Epithelial cell of proximal tubule (primary cell): ENCODE results near the gene CCSER1. TPM values are rescaled to one million over a fixed set of nuclear protein-coding genes. Genes with fewer than 3 reads are reported as not detected.
"Not testable (repeated sequence)": the region's sequence is repeated elsewhere in the genome, so short reads cannot be mapped to it uniquely, and the experiment has no call there.

Experiments used
- DNase-seq: peaks from one replicate; pipeline ENCODE4 v3.0.0-alpha.2; 2011; ENCODE audit warnings: low read depth
- H3K4me3 ChIP-seq: 2 replicates; pipeline ENCODE4 v1.5.1; 2011; ENCODE audit warnings: low read depth, mild to moderate bottlenecking, low read length
- total RNA-seq: library from RNA; depleted of rRNA; stranded (reverse); fragments of >200 nt; gene quantifications from 2 replicates; pipeline ENCODE4 v1.2.3, GENCODE V29; 2015
- TF ChIP-seq, protein P1 (sequence below): conservative IDR thresholded peaks from 2 replicates; pipeline ENCODE4 v1.5.1; 2012; ENCODE audit warnings: low read depth, mild to moderate bottlenecking, low read length

Gene CCSER1
- total RNA-seq, 1 donor from 2014 or later, result not detected

DNA sequence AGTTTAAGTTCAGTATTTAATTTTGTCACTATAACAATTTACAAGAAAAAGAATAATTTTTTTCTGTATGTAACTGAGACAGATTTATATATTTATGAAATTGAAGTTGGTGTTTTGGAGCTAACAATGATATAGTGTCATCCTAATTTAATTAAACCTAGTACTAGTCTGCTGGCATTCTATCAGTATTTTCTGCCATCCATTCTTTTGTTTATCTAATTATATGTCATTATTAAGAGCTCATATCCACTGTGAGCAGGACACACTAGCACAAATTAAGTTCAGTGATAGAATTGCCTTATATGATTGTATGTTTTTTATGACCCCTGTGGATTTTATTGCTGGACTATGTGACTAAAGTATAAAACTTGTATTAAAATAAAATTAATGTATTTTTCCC lies 996.5 kb downstream of the CCSER1 start:
- no peak overlapping the region for H3K4me3 ChIP-seq
- TF ChIP-seq, protein P1, sequence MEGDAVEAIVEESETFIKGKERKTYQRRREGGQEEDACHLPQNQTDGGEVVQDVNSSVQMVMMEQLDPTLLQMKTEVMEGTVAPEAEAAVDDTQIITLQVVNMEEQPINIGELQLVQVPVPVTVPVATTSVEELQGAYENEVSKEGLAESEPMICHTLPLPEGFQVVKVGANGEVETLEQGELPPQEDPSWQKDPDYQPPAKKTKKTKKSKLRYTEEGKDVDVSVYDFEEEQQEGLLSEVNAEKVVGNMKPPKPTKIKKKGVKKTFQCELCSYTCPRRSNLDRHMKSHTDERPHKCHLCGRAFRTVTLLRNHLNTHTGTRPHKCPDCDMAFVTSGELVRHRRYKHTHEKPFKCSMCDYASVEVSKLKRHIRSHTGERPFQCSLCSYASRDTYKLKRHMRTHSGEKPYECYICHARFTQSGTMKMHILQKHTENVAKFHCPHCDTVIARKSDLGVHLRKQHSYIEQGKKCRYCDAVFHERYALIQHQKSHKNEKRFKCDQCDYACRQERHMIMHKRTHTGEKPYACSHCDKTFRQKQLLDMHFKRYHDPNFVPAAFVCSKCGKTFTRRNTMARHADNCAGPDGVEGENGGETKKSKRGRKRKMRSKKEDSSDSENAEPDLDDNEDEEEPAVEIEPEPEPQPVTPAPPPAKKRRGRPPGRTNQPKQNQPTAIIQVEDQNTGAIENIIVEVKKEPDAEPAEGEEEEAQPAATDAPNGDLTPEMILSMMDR, result no peak
- DNase-seq, result no peak

DNA sequence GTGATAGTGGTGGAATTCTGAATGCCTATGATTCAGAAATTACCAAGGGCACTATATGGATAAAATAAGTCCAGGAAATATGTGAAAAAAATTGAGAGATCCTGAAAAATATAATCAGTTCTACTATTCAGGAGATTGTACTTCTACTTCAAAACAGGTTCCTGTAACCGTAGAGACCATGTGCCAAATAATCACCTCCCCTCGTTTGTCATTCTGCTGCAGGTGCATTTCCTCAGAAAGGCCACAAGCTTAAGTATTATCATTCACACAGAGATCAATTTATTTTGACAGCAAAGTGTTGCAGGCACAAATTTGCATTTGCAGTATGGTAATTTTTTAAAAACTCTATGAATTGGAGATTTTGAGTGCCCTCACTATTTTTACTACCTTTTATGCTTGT lies 1000.0 kb downstream of the CCSER1 start:
- TF ChIP-seq, protein P1, result no peak
- H3K4me3 ChIP-seq, result no peak overlapping the region
- no peak for DNase-seq

DNA sequence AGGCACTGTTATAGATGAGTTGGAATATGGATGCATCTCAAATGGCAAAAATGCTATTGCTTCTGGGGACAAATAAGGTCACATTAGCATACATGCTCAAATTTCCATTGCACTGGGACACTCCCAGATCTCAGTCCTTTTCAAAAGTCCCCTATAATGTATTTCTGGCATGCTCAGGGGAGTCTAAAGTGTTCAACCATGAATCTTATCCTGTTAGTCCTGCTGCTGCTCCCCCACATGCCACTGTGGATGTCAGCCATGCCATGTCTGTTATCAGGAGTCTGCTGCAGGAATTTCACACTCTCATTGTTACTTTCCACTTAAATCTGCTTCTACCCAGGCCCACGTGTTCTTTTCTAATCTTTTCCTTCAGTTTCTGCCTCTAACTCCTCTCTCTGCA lies 1000.6 kb downstream of the CCSER1 start:
- DNase-seq, result no peak
- no peak overlapping the region for H3K4me3 ChIP-seq
- TF ChIP-seq, protein P1, result no peak

DNA sequence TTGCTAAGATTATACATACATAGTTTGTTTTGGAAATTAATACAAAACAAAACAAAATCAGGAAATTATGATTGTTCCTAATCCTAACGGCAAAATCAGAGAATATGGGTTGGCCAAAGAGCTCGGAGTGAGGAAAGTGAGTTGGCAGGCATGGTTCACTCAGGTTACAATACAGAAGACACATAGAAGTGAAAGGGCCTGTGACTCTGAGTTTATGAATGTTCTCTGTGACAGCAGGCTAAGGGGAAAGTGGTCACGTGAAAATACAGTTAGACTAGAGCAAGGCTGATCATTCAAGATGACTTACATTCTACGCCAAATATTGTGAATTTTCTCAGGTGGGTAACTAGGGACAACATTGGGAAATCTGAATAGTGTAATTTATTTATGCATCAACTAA lies 1001.3 kb downstream of the CCSER1 start:
- DNase-seq, result no peak
- H3K4me3 ChIP-seq, result no peak overlapping the region
- TF ChIP-seq, protein P1, result no peak

DNA sequence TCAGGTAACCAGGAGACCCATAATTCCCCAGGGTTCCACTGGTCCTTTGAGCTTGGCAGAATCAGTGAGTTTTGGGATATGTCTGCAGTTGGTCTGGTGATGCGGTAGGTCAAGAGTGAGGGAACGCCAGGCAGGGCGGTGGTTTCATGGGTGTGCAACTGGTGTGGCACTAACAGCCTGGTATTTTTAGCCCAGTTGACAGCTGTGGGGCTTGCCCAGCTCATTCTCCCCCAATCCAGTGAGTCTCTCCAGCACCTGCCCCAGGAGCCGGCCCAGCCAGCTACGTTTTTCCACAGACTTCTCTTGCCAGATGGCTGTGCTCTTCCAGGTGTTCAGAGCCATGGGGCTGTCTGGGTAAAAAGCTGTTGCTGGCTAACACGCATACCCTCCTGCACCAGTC lies 1019.9 kb downstream of the CCSER1 start:
- H3K4me3 ChIP-seq, result no peak overlapping the region
- TF ChIP-seq, protein P1, result no peak
- DNase-seq, result no peak

DNA sequence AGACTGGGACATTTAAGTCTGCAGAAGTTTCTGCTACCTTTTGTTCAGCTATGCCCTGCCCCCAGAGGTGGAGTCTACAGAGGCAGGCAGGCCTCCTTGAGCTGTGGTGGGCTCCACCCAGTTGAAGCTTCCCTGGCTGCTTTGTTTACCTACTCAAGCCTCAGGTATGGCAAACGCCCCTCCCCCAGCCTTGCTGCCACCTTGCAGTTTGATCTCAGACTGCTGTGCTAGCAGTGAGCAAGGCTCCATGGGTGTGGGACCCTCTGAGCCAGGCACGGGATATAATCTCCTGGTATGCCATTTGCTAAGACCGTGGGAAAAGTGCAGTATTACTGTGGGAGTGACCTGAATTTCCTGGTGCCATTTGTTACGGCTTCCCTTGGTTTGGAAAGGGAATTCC lies 1026.8 kb downstream of the CCSER1 start:
- DNase-seq, H3K4me3 ChIP-seq: not testable (repeated sequence)

DNA sequence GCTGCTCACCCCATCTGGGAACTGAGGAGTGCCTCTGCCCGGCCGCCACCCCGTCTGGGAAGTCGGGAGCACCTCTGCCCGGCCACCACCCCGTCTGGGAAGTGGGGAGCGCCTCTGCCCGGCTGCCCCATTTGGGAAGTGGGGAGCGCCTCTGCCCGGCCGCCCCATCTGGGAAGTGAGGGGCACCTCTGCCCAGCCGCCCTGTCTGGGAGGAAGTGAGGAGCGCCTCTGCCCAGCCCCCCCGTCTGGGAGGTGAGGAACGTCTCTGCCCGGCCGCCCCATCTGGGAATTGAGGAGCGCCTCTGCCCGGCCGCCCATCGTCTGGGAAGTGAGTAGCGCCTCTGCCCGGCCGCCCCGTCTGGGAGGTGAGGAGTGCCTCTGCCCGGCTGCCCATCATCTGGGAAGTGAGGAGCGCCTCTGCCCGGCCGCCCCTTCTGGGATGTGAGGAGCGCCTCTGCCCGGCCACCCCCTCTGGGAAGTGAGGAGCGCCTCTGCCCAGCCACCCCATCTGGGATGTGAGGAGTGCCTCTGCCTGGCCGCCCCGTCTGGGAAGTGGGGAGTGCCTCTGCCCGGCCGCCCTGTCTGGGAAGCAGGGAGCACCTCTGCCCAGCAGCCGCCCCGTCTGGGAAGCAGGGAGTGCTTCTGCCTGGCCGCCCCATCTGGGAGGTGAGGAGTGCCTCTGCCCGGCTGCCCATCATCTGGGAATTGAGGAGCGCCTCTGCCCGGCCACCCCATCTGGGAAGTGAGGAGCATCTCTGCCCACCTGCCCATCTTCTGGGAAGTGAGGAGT lies 1040.9 kb downstream of the CCSER1 start:
- H3K4me3 ChIP-seq, DNase-seq: not testable (repeated sequence)

DNA sequence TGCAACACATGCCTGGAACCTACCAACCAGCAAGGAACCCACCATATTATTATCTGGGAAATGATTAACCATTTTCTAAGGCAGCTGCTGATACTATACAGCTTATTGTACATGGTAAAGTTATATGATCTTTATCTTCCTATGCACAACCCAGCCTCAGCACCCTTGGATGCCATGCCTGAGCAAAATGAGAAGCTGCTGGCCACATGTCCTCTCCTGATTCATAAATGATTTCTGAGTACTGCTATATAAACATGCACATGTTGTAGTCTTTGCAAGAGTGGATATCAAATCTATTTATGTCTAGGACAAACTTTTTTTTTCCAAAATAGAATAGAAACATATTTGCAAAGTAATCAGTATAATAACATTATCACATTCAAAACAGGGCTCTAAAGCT lies 1043.6 kb downstream of the CCSER1 start:
- DNase-seq, result no peak
- TF ChIP-seq, protein P1, result no peak

More for the DNA sequence above, 1043.6 kb downstream of the CCSER1 start:
- H3K4me3 ChIP-seq, result no peak overlapping the region
